ENCODE data around the gene GPX4.
A peak's percentile ranks its signal among the peaks of the same experiment; 100 is the strongest.

Gene GPX4

DNA sequence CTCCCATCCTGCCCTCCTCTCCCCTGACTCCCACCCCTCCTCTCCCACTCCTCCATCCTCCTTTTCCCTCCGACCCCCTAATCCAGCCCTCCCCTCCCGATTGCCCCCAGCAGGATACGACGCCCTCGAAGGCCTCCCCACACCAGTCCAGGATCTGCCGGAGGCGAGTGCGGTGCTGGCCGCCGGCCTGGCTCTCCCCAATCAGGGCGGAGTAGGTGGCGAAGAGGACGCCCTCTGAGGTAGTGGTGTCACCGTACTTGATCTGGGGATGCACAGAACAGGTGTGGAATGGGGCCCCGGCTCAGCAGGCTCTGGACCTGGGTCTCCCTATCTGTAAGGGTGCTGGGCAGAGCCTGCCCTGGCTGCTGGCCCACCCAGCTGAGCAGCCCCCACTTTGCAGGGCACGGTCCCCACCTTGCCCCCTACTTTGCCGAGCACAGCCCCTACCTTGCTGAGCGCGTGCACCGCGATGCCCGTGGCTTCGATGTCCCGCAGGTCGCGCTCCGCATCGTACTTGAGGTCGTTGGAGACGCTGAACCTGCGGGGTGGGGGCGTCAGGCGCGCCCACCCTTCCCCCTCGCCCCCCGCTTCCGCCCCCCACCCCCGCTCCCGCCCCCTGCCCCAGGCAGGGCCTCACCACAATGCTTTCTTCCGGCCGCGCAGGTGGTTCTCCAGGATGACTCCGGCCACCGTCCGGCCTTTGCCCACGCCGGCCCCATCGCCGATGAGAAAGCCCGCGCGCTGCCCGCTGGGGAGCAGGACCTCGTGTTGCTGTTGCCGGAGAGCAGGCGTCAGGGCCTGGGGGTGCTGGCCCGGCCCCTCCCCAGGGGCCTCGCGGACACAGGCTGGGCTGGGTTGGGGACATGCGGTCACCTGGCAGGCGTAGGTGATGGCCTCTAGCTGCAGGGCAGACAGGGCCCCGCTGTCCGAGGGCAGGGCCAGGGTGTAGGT is 18.5 kb downstream of the GPX4 start:
- no peak overlapping the region for H2BK15ac ChIP-seq (replicated peaks; ENCODE audit: low read depth)
- no peak overlapping the region for H3K4me3 ChIP-seq (ENCODE audit: low read length)
- no CpG with 5 or more reads among the region's 63 CpGs for WGBS (ENCODE audit: extremely low coverage, insufficient coverage, low lambda C conversion rate)
- no peak overlapping the region for H2BK5ac ChIP-seq (ENCODE audit: low read length)
- no peak overlapping the region for H3K9ac ChIP-seq (ENCODE audit: low read length)
- H3K56ac ChIP-seq (ENCODE audit: low read length), result no peak overlapping the region
- no peaks in the 10 kb centered on the region for H3K27me3 ChIP-seq (ENCODE audit: insufficient read depth, low read length, poor library complexity)
- no peak overlapping the region for H2BK120ac ChIP-seq (ENCODE audit: low read depth, low read length)
- no peak overlapping the region for H3K27ac ChIP-seq (ENCODE audit: low read depth, low read length)
- H3K23ac ChIP-seq (ENCODE audit: low read length), result no peak overlapping the region
- no peak overlapping the region for H4K5ac ChIP-seq (ENCODE audit: low read length)
- H3K4me2 ChIP-seq (ENCODE audit: low read length), result no peak overlapping the region
- H3K36me3 ChIP-seq (ENCODE audit: control insufficient read depth, insufficient read depth, low read length), result peaks cover 6% of the 10 kb centered on the region
- no peak overlapping the region for H2AK5ac ChIP-seq (ENCODE audit: low read length)
- no peaks in the 10 kb centered on the region for H3K4me1 ChIP-seq (ENCODE audit: control insufficient read depth, low read depth, low read length)
- no peak overlapping the region for H3K4ac ChIP-seq (ENCODE audit: low read depth, low read length)
- H3K79me1 ChIP-seq (ENCODE audit: low read length), result no peaks in the 10 kb centered on the region
- no peak overlapping the region for H4K8ac ChIP-seq (ENCODE audit: low read depth, low read length)
- no peak for DNase-seq
- H3K18ac ChIP-seq (ENCODE audit: low read length), result no peak overlapping the region
- no peaks in the 10 kb centered on the region for H3K79me2 ChIP-seq (ENCODE audit: control insufficient read depth, insufficient read depth, low read length)

DNA sequence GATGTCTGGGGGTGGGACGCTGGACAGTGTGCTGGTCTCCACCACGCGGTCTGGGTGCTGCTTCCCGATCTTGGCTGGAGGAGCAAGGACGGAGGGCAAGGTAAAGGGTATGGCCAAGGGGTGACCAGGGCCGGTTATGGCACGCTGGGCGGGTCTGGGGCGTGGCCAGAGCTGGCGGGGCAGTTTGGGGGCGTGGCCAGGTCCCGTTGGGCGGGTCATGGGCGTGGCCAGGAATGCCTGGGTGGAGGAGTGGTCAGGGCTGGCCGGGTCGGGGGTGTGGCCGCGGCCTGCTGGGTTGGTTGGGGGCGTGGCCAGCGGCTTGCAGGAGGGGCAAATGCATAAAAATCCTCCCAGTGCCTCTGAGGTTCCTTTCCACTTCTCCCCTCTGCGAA is 19.2 kb downstream of the GPX4 start:
- Histone ChIP-seq H3K36me3 (ENCODE audit: control insufficient read depth, insufficient read depth, low read length) (peaks cover 6% of the 10 kb centered on the region), H3K56ac (ENCODE audit: low read length) (no peak overlapping the region)
- no CpG with 5 or more reads among the region's 21 CpGs for WGBS (ENCODE audit: extremely low coverage, insufficient coverage, low lambda C conversion rate)

DNA sequence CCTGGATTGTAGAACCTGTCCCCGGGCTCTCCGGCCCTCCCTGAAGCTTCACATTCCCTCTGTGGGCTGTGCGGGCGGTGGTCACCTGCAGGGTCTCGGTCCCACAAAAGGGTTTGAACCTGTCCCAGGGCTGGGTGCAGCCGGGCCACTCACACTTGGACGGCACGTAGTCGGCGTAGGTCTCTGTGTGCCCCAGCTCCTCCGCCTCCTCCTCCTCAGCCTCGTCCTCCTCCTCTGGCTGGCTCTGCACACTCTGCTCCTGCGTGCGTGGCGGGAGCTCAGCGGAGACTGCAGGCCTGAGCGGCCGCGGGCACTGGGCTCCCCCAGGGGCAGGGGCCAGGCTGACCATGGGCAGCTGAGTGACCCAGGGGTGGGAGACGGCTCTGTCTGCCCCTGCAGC is 19.6 kb downstream of the GPX4 start:
- no peak overlapping the region for H3K4me3 ChIP-seq (ENCODE audit: low read length)
- no peak overlapping the region for H3K18ac ChIP-seq (ENCODE audit: low read length)
- no peak overlapping the region for H2BK120ac ChIP-seq (ENCODE audit: low read depth, low read length)
- H3K4me1 ChIP-seq (ENCODE audit: control insufficient read depth, low read depth, low read length), result no peaks in the 10 kb centered on the region
- H3K27me3 ChIP-seq (ENCODE audit: insufficient read depth, low read length, poor library complexity), result no peaks in the 10 kb centered on the region
- no peak overlapping the region for H2BK15ac ChIP-seq (replicated peaks; ENCODE audit: low read depth)
- H3K36me3 ChIP-seq (ENCODE audit: control insufficient read depth, insufficient read depth, low read length), result peaks cover 6% of the 10 kb centered on the region
- no peak overlapping the region for H3K4ac ChIP-seq (ENCODE audit: low read depth, low read length)
- H3K4me2 ChIP-seq (ENCODE audit: low read length), result no peak overlapping the region
- no peaks in the 10 kb centered on the region for H3K79me1 ChIP-seq (ENCODE audit: low read length)
- H2AK5ac ChIP-seq (ENCODE audit: low read length), result no peak overlapping the region
- H3K79me2 ChIP-seq (ENCODE audit: control insufficient read depth, insufficient read depth, low read length), result no peaks in the 10 kb centered on the region
- no CpG with 5 or more reads among the region's 20 CpGs for whole genome bisulfite sequencing (ENCODE audit: extremely low coverage, insufficient coverage, low lambda C conversion rate)
- H3K56ac ChIP-seq (ENCODE audit: low read length), result no peak overlapping the region
- H2BK5ac ChIP-seq (ENCODE audit: low read length), result no peak overlapping the region
- no peak overlapping the region for H3K9ac ChIP-seq (ENCODE audit: low read length)
- no peak overlapping the region for H4K8ac ChIP-seq (ENCODE audit: low read depth, low read length)
- H4K5ac ChIP-seq (ENCODE audit: low read length), result no peak overlapping the region
- no peak overlapping the region for H3K27ac ChIP-seq (ENCODE audit: low read depth, low read length)
- H3K23ac ChIP-seq (ENCODE audit: low read length), result no peak overlapping the region
- DNase-seq, result no peak

More for the DNA sequence above, 19.2 kb downstream of the GPX4 start:
- Histone ChIP-seq H3K9ac (ENCODE audit: low read length) (no peak overlapping the region), H3K4me2 (ENCODE audit: low read length) (no peak overlapping the region), H3K79me1 (ENCODE audit: low read length) (no peaks in the 10 kb centered on the region), H3K18ac (ENCODE audit: low read length) (no peak overlapping the region), H4K5ac (ENCODE audit: low read length) (no peak overlapping the region), H2BK15ac (replicated peaks; ENCODE audit: low read depth) (no peak overlapping the region), H3K4me3 (ENCODE audit: low read length) (no peak overlapping the region), H2BK120ac (ENCODE audit: low read depth, low read length) (no peak overlapping the region), H4K8ac (ENCODE audit: low read depth, low read length) (no peak overlapping the region), H3K23ac (ENCODE audit: low read length) (no peak overlapping the region), H3K79me2 (ENCODE audit: control insufficient read depth, insufficient read depth, low read length) (no peaks in the 10 kb centered on the region), H2AK5ac (ENCODE audit: low read length) (no peak overlapping the region), H3K4me1 (ENCODE audit: control insufficient read depth, low read depth, low read length) (no peaks in the 10 kb centered on the region), H3K27me3 (ENCODE audit: insufficient read depth, low read length, poor library complexity) (no peaks in the 10 kb centered on the region), H3K27ac (ENCODE audit: low read depth, low read length) (no peak overlapping the region), H2BK5ac (ENCODE audit: low read length) (no peak overlapping the region), H3K4ac (ENCODE audit: low read depth, low read length) (no peak overlapping the region)
- DNase-seq, result peak; percentile 85

DNA sequence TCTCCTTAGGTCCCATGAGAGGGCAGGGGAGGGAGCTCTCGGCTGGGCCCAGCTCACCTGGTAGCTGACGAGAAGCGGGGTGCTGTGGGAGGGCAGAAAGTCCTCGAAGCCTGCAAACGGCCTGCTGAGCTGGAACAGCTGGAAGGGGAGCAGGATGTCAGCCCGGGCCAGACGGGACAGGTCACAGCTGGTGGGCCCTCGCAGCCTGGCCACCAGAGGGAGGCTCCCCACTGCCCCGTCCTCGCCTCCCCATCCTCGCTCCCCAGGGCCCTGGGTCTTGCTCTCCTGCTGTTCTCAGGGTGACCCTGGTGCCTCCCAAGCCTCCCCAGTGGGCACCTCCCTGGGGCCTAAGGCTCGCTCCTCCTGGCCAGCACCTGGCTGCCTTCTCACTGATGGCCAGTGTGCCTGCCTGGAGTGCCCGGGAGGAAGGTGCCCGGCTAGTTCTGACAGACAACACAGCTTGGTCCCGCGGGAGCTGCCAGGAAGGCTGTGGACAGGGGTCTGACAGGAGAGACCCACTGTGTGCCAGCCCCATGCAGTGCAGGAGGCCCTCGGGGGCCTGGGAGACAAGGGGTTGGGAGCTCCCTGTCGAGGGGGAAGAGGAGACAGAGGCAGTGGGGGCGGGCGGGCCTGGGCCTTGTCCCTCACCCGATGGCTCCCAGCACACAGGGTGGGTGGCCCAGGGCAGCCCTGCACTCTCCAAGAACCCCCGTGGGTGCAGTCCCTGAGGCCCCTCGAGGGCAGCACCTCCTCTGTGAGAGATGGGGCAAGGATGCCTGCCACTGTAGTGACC is 20.3 kb downstream of the GPX4 start:
- DNase-seq, result no peak
- WGBS (ENCODE audit: extremely low coverage, insufficient coverage, low lambda C conversion rate), result no CpG with 5 or more reads among the region's 23 CpGs
- H2BK5ac ChIP-seq (ENCODE audit: low read length), result no peak overlapping the region
- no peaks in the 10 kb centered on the region for H3K79me2 ChIP-seq (ENCODE audit: control insufficient read depth, insufficient read depth, low read length)
- H2AK5ac ChIP-seq (ENCODE audit: low read length), result no peak overlapping the region
- H3K9ac ChIP-seq (ENCODE audit: low read length), result no peak overlapping the region
- no peak overlapping the region for H3K18ac ChIP-seq (ENCODE audit: low read length)
- no peaks in the 10 kb centered on the region for H3K27me3 ChIP-seq (ENCODE audit: insufficient read depth, low read length, poor library complexity)
- H3K56ac ChIP-seq (ENCODE audit: low read length), result no peak overlapping the region
- no peaks in the 10 kb centered on the region for H3K79me1 ChIP-seq (ENCODE audit: low read length)
- H3K23ac ChIP-seq (ENCODE audit: low read length), result no peak overlapping the region
- no peak overlapping the region for H3K27ac ChIP-seq (ENCODE audit: low read depth, low read length)
- H4K5ac ChIP-seq (ENCODE audit: low read length), result no peak overlapping the region
- no peak overlapping the region for H3K4ac ChIP-seq (ENCODE audit: low read depth, low read length)
- no peak overlapping the region for H4K8ac ChIP-seq (ENCODE audit: low read depth, low read length)
- no peak overlapping the region for H3K4me2 ChIP-seq (ENCODE audit: low read length)
- no peak overlapping the region for H3K4me3 ChIP-seq (ENCODE audit: low read length)
- H3K4me1 ChIP-seq (ENCODE audit: control insufficient read depth, low read depth, low read length), result no peaks in the 10 kb centered on the region
- H2BK120ac ChIP-seq (ENCODE audit: low read depth, low read length), result no peak overlapping the region
- no peak overlapping the region for H2BK15ac ChIP-seq (replicated peaks; ENCODE audit: low read depth)
- H3K36me3 ChIP-seq (ENCODE audit: control insufficient read depth, insufficient read depth, low read length), result peaks cover 5% of the 10 kb centered on the region

DNA sequence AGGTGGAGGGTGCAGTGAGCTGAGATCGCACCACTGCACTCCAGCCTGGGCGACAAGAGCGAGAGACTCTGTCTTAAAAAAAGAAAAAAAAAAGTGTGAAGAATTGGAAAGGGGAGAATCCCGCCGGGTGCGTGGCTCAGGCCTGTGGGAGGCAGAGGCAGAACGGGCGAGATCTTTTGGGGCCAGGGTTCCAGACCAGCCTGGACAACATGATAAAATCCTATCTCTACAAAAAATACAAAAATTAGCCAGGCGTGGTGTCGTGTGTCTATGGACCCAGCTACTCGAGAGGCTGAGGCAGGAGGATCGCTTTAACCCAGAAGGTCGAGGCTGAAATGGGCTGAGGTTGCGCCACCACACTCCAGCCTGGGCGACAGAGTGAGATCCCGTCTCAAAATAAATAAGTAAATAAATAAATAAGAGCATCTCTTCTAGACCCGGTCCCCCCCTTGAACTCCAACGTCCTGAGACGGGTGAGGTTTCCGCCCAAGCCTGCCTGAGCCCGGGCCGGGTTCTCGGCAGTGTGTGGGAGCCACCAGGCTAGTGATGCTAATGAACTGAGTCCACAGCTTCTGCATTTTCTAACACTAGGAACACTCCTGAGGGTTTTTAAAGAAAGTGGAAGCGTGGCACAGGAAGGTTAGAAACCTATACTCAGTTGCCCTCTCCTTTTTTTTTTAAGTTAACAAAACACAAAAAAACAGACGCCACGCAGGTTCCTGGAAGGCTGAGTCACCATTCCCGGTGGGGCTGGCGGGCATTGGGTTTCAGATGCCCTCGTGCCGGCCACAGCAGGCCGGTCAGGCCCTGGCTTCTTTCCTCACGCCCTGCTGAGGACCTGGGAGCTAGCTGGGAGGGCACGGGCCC is 22.0 kb downstream of the GPX4 start:
- H3K4me1 ChIP-seq (ENCODE audit: control insufficient read depth, low read depth, low read length), result no peaks in the 10 kb centered on the region
- WGBS (ENCODE audit: extremely low coverage, insufficient coverage, low lambda C conversion rate), result no CpG with 5 or more reads among the region's 33 CpGs
- no peak overlapping the region for H3K9ac ChIP-seq (ENCODE audit: low read length)
- no peak overlapping the region for H2BK5ac ChIP-seq (ENCODE audit: low read length)
- no peak overlapping the region for H3K23ac ChIP-seq (ENCODE audit: low read length)
- no peak overlapping the region for H4K5ac ChIP-seq (ENCODE audit: low read length)
- no peak overlapping the region for H3K4ac ChIP-seq (ENCODE audit: low read depth, low read length)
- H3K4me2 ChIP-seq (ENCODE audit: low read length), result no peak overlapping the region
- no peak overlapping the region for H3K27ac ChIP-seq (ENCODE audit: low read depth, low read length)
- H2BK120ac ChIP-seq (ENCODE audit: low read depth, low read length), result no peak overlapping the region
- no peak overlapping the region for H2AK5ac ChIP-seq (ENCODE audit: low read length)
- DNase-seq, result no peak
- no peak overlapping the region for H3K4me3 ChIP-seq (ENCODE audit: low read length)
- no peak overlapping the region for H3K56ac ChIP-seq (ENCODE audit: low read length)
- no peak overlapping the region for H2BK15ac ChIP-seq (replicated peaks; ENCODE audit: low read depth)
- H3K18ac ChIP-seq (ENCODE audit: low read length), result no peak overlapping the region
- H3K79me2 ChIP-seq (ENCODE audit: control insufficient read depth, insufficient read depth, low read length), result no peaks in the 10 kb centered on the region
- peaks cover 4% of the 10 kb centered on the region for H3K36me3 ChIP-seq (ENCODE audit: control insufficient read depth, insufficient read depth, low read length)
- no peak overlapping the region for H4K8ac ChIP-seq (ENCODE audit: low read depth, low read length)
- no peaks in the 10 kb centered on the region for H3K79me1 ChIP-seq (ENCODE audit: low read length)
- no peaks in the 10 kb centered on the region for H3K27me3 ChIP-seq (ENCODE audit: insufficient read depth, low read length, poor library complexity)
